Activated T-helper 17 cell treated with anti-CD3 and anti-CD28 coated beads, Interleukin-2, amount 50 U/mL, for 72 hours (primary cell): Measurements from ENCODE around the gene ASL. TPM values are rescaled to one million over a fixed set of nuclear protein-coding genes. Genes with fewer than 3 reads are reported as not detected.
"Not testable (repeated sequence)": the region's sequence is repeated elsewhere in the genome, so short reads cannot be mapped to it uniquely, and the experiment has no call there.

Experiments used
- ATAC-seq: fragments of 150-1000 bp; cut with Tn5 transposase; replicated peaks from 2 replicates; pipeline ENCODE4 v1.10.0; 2021; ENCODE audit warnings: mild to moderate bottlenecking, moderate library complexity
- H3K27ac Mint-ChIP-seq: one replicate; pipeline ENCODE4 v1.8.0; 2022; ENCODE audit warnings: mixed read lengths
- H3K27me3 Mint-ChIP-seq: one replicate; pipeline ENCODE4 v1.8.0; 2022; ENCODE audit warnings: mixed read lengths
- H3K36me3 Mint-ChIP-seq: one replicate; pipeline ENCODE4 v1.8.0; 2022; ENCODE audit warnings: low read depth, mild to moderate bottlenecking, mixed read lengths
- H3K4me1 Mint-ChIP-seq: one replicate; pipeline ENCODE4 v1.8.0; 2022; ENCODE audit warnings: mixed read lengths
- H3K4me3 Mint-ChIP-seq: one replicate; pipeline ENCODE4 v1.8.0; 2022; ENCODE audit warnings: mild to moderate bottlenecking, mixed read lengths
- H3K9me3 Mint-ChIP-seq: one replicate; pipeline ENCODE4 v1.8.0; 2022; ENCODE audit warnings: mixed read lengths
- total RNA-seq, 2 donors: library from RNA; stranded (reverse); gene quantifications; one replicate each; pipeline ENCODE4 v1.2.3, GENCODE V29; 2022

The ASL gene
- total RNA-seq, 2 donors from 2014 or later, result 33.8 to 34.7 TPM

GRCh38 chr7:66052447-66052846, 23.2 kb upstream of the ASL start:
- Mint-ChIP-seq H3K4me3 (no peak overlapping the region), H3K27ac (no peak overlapping the region), H3K4me1 (no peaks in the 10 kb centered on the region), H3K9me3 (no peaks in the 10 kb centered on the region), H3K27me3 (no peaks in the 10 kb centered on the region), H3K36me3 (no peaks in the 10 kb centered on the region)
- ATAC-seq, result no peak

GRCh38 chr7:66054063-66054462, 21.6 kb upstream of the ASL start:
- Mint-ChIP-seq H3K4me3 (no peak overlapping the region), H3K36me3 (no peaks in the 10 kb centered on the region)

GRCh38 chr7:66055321-66055956, 20.2 kb upstream of the ASL start:
- Mint-ChIP-seq H3K9me3 (no peaks in the 10 kb centered on the region), H3K4me3 (no peak overlapping the region), H3K36me3 (no peaks in the 10 kb centered on the region), H3K4me1 (no peaks in the 10 kb centered on the region), H3K27ac (no peak overlapping the region), H3K27me3 (no peaks in the 10 kb centered on the region)
- peak; percentile 42 for ATAC-seq

More at GRCh38 chr7:66054063-66054462, 21.6 kb upstream of the ASL start:
- ATAC-seq, result no peak
- Mint-ChIP-seq H3K27me3 (no peaks in the 10 kb centered on the region), H3K4me1 (no peaks in the 10 kb centered on the region), H3K9me3 (no peaks in the 10 kb centered on the region), H3K27ac (no peak overlapping the region)

GRCh38 chr7:66060796-66061195, 14.8 kb upstream of the ASL start:
- ATAC-seq, result no peak
- Mint-ChIP-seq H3K4me1 (no peaks in the 10 kb centered on the region), H3K27me3 (no peaks in the 10 kb centered on the region), H3K4me3 (no peak overlapping the region), H3K27ac (no peak overlapping the region), H3K9me3 (no peaks in the 10 kb centered on the region), H3K36me3 (no peaks in the 10 kb centered on the region)

GRCh38 chr7:66069732-66070131, 5.9 kb upstream of the ASL start:
- Mint-ChIP-seq H3K9me3 (peaks cover 4% of the 10 kb centered on the region), H3K4me3 (no peak overlapping the region), H3K4me1 (no peaks in the 10 kb centered on the region), H3K27ac (no peak overlapping the region), H3K36me3 (no peaks in the 10 kb centered on the region), H3K27me3 (no peaks in the 10 kb centered on the region)
- no peak for ATAC-seq

- Mint-ChIP-seq H3K36me3 (no peaks in the 10 kb centered on the region), H3K27ac (no peak overlapping the region)
- no peak for ATAC-seq
Measured at GRCh38 chr7:66070222-66070621, 5.4 kb upstream of the ASL start.

GRCh38 chr7:66072208-66072607, 3.4 kb upstream of the ASL start:
- not testable (repeated sequence) for H3K27ac Mint-ChIP-seq, H3K36me3 Mint-ChIP-seq, H3K27me3 Mint-ChIP-seq, ATAC-seq, H3K9me3 Mint-ChIP-seq, H3K4me3 Mint-ChIP-seq, H3K4me1 Mint-ChIP-seq

More at GRCh38 chr7:66070222-66070621, 5.4 kb upstream of the ASL start:
- no peaks in the 10 kb centered on the region for H3K4me1 Mint-ChIP-seq
- H3K27me3 Mint-ChIP-seq, result no peaks in the 10 kb centered on the region
- H3K9me3 Mint-ChIP-seq, result peaks cover 4% of the 10 kb centered on the region
- H3K4me3 Mint-ChIP-seq, result no peak overlapping the region

- H3K27ac Mint-ChIP-seq, result peak overlapping the region; percentile 90
- H3K4me1 Mint-ChIP-seq, result peaks cover 4% of the 10 kb centered on the region
- ATAC-seq, result no peak
- no peaks in the 10 kb centered on the region for H3K36me3 Mint-ChIP-seq
- H3K4me3 Mint-ChIP-seq, result peak overlapping the region; percentile 89
- no peaks in the 10 kb centered on the region for H3K9me3 Mint-ChIP-seq
- no peaks in the 10 kb centered on the region for H3K27me3 Mint-ChIP-seq
Measured at GRCh38 chr7:66076462-66077329, 1.1 kb downstream of the ASL start.

GRCh38 chr7:66078067-66078466, 2.4 kb downstream of the ASL start:
- H3K27me3 Mint-ChIP-seq, result no peaks in the 10 kb centered on the region
- H3K9me3 Mint-ChIP-seq, result no peaks in the 10 kb centered on the region
- H3K4me3 Mint-ChIP-seq, result peak overlapping the region; percentile 9
- ATAC-seq, result no peak
- peaks cover 11% of the 10 kb centered on the region for H3K36me3 Mint-ChIP-seq
- H3K4me1 Mint-ChIP-seq, result peaks cover 4% of the 10 kb centered on the region
- H3K27ac Mint-ChIP-seq, result no peak overlapping the region

GRCh38 chr7:66082083-66082482, 6.5 kb downstream of the ASL start:
- no peaks in the 10 kb centered on the region for H3K4me1 Mint-ChIP-seq
- H3K36me3 Mint-ChIP-seq, result peaks cover 11% of the 10 kb centered on the region
- no peak overlapping the region for H3K4me3 Mint-ChIP-seq
- H3K27ac Mint-ChIP-seq, result no peak overlapping the region
- no peak for ATAC-seq
- H3K9me3 Mint-ChIP-seq, result no peaks in the 10 kb centered on the region
- H3K27me3 Mint-ChIP-seq, result no peaks in the 10 kb centered on the region

GRCh38 chr7:66082886-66083415, 7.3 kb downstream of the ASL start:
- H3K9me3 Mint-ChIP-seq, result no peaks in the 10 kb centered on the region
- ATAC-seq, result no peak
- H3K4me3 Mint-ChIP-seq, result no peak overlapping the region
- H3K27ac Mint-ChIP-seq, result no peak overlapping the region
- peaks cover 11% of the 10 kb centered on the region for H3K36me3 Mint-ChIP-seq
- H3K4me1 Mint-ChIP-seq, result no peaks in the 10 kb centered on the region
- H3K27me3 Mint-ChIP-seq, result no peaks in the 10 kb centered on the region

- H3K4me1 Mint-ChIP-seq, result no peaks in the 10 kb centered on the region
- no peak overlapping the region for H3K4me3 Mint-ChIP-seq
- no peak for ATAC-seq
- H3K27ac Mint-ChIP-seq, result no peak overlapping the region
- H3K27me3 Mint-ChIP-seq, result no peaks in the 10 kb centered on the region
- no peaks in the 10 kb centered on the region for H3K9me3 Mint-ChIP-seq
- peaks cover 11% of the 10 kb centered on the region for H3K36me3 Mint-ChIP-seq
Measured at GRCh38 chr7:66083677-66084076, 8.1 kb downstream of the ASL start.

GRCh38 chr7:66088861-66089838, 13.5 kb downstream of the ASL start:
- Mint-ChIP-seq H3K36me3 (no peaks in the 10 kb centered on the region), H3K9me3 (no peaks in the 10 kb centered on the region), H3K4me1 (no peaks in the 10 kb centered on the region), H3K4me3 (no peak overlapping the region), H3K27me3 (no peaks in the 10 kb centered on the region), H3K27ac (no peak overlapping the region)
- ATAC-seq, result no peak

- Mint-ChIP-seq H3K27ac (no peak overlapping the region), H3K27me3 (no peaks in the 10 kb centered on the region), H3K9me3 (no peaks in the 10 kb centered on the region), H3K4me1 (no peaks in the 10 kb centered on the region), H3K36me3 (no peaks in the 10 kb centered on the region), H3K4me3 (no peak overlapping the region)
- ATAC-seq, result no peak
Measured at GRCh38 chr7:66092654-66093053, 17.0 kb downstream of the ASL start.
